HL-60 (cell line): ENCODE results near the gene STARD10.

ENCODE experiments used
- DNase-seq, 2 experiments: peaks; one replicate each; pipeline ENCODE4 v3.0.0-alpha.2; 2010 to 2020; ENCODE audit warnings: low read depth in 1 of 2, low spot score in 1 of 2
- H3K27ac ChIP-seq: fragments of 250-450 bp; sonication (Bioruptor Pico); replicated peaks from 2 replicates; pipeline ENCODE4 v1.5.1; 2020; ENCODE audit warnings: mild to moderate bottlenecking, moderate library complexity
- H3K27me3 ChIP-seq: fragments of 250-450 bp; sonication (Bioruptor Pico); 2 replicates; pipeline ENCODE4 v1.5.1; 2021; ENCODE audit warnings: mild to moderate bottlenecking, moderate library complexity; ENCODE audit not compliant: insufficient read depth, poor library complexity, severe bottlenecking
- H3K4me3 ChIP-seq: replicated peaks from 2 replicates; pipeline ENCODE4 v1.5.1; 2011; ENCODE audit warnings: mild to moderate bottlenecking, control low read depth, low read length; ENCODE audit not compliant: insufficient read depth
- GABPA ChIP-seq: IDR thresholded peaks from 2 replicates; pipeline ENCODE4 v1.6.1; 2012; ENCODE audit warnings: low read depth
- POLR2AphosphoS5 ChIP-seq: IDR thresholded peaks from 2 replicates; pipeline ENCODE4 v1.6.1; 2012; ENCODE audit warnings: low read depth
- SPI1 ChIP-seq: IDR thresholded peaks from 2 replicates; pipeline ENCODE4 v1.6.1; 2012; ENCODE audit warnings: low read depth, mild to moderate bottlenecking, borderline replicate concordance
- TF ChIP-seq, protein P1 (sequence below): IDR thresholded peaks from 2 replicates; pipeline ENCODE4 v1.6.1; 2012; ENCODE audit warnings: low read depth; ENCODE audit not compliant: insufficient replicate concordance
- TF ChIP-seq, protein P2 (sequence below): IDR thresholded peaks from one replicate; pipeline ENCODE4 v1.5.1; 2011; ENCODE audit warnings: low read length, control low read depth, inconsistent platforms; ENCODE audit not compliant: insufficient read depth

The STARD10 gene

DNA sequence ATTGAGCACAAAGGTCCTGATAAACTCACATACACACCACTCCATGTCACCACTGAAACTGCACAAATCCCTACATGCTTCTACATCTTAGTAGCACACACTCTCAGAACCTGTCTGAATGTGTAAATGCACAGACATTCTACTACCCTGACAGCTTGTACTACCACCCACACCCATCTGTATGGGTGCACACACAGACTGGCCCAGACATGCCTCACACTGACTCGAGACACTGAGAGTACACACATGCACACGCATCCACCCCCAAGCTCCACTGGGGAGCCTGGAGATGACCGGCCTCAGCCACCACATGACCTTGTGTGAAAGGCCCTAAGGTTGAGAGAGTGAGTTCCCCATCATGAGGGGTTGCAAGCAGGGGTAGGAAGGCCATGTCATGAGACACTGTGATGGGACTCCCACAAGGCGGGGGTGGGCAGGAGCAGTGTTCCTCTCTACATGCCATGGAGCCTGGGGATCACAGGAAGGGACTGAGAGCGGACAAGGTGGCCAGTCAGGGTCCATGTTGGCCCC is 69.8 kb downstream of the STARD10 start:
- Histone ChIP-seq H3K27me3 (no peaks in the 10 kb centered on the region), H3K4me3 (no peak overlapping the region), H3K27ac (no peak overlapping the region)
- DNase-seq, result no peak
- TF ChIP-seq POLR2AphosphoS5, result no peak
- TF ChIP-seq GABPA, result no peak
- TF ChIP-seq, protein P1, sequence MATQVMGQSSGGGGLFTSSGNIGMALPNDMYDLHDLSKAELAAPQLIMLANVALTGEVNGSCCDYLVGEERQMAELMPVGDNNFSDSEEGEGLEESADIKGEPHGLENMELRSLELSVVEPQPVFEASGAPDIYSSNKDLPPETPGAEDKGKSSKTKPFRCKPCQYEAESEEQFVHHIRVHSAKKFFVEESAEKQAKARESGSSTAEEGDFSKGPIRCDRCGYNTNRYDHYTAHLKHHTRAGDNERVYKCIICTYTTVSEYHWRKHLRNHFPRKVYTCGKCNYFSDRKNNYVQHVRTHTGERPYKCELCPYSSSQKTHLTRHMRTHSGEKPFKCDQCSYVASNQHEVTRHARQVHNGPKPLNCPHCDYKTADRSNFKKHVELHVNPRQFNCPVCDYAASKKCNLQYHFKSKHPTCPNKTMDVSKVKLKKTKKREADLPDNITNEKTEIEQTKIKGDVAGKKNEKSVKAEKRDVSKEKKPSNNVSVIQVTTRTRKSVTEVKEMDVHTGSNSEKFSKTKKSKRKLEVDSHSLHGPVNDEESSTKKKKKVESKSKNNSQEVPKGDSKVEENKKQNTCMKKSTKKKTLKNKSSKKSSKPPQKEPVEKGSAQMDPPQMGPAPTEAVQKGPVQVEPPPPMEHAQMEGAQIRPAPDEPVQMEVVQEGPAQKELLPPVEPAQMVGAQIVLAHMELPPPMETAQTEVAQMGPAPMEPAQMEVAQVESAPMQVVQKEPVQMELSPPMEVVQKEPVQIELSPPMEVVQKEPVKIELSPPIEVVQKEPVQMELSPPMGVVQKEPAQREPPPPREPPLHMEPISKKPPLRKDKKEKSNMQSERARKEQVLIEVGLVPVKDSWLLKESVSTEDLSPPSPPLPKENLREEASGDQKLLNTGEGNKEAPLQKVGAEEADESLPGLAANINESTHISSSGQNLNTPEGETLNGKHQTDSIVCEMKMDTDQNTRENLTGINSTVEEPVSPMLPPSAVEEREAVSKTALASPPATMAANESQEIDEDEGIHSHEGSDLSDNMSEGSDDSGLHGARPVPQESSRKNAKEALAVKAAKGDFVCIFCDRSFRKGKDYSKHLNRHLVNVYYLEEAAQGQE, result no peak
- TF ChIP-seq, protein P2, sequence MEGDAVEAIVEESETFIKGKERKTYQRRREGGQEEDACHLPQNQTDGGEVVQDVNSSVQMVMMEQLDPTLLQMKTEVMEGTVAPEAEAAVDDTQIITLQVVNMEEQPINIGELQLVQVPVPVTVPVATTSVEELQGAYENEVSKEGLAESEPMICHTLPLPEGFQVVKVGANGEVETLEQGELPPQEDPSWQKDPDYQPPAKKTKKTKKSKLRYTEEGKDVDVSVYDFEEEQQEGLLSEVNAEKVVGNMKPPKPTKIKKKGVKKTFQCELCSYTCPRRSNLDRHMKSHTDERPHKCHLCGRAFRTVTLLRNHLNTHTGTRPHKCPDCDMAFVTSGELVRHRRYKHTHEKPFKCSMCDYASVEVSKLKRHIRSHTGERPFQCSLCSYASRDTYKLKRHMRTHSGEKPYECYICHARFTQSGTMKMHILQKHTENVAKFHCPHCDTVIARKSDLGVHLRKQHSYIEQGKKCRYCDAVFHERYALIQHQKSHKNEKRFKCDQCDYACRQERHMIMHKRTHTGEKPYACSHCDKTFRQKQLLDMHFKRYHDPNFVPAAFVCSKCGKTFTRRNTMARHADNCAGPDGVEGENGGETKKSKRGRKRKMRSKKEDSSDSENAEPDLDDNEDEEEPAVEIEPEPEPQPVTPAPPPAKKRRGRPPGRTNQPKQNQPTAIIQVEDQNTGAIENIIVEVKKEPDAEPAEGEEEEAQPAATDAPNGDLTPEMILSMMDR, result no peak
- TF ChIP-seq SPI1, result no peak

DNA sequence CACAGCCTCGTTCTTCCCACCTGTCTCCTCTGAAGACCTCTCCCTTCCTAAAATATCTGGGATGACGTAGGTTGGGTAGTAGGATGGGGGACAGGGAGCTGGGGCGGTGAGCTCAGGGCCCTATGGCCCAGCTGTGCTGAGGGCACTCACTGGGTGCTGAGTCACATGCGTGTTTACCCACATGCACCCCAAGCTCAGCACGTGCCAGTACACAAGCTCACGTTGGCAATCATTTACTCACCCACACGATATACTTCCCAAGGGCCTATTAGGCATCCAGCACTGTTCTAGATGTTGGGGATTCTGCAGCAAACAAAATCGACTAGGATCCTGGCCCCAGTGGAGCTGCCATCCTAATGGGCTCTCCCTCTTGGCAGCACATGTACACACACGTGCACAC is 70.3 kb downstream of the STARD10 start:
- TF ChIP-seq, protein P2, result no peak
- TF ChIP-seq, protein P1, result no peak
- peak overlapping the region; percentile 83; the same call in 1 of the 2 replicates for H3K27ac ChIP-seq
- peak in 1 of 2 experiments; percentile 9 for DNase-seq
- H3K4me3 ChIP-seq, result no peak overlapping the region
- no peaks in the 10 kb centered on the region for H3K27me3 ChIP-seq

DNA sequence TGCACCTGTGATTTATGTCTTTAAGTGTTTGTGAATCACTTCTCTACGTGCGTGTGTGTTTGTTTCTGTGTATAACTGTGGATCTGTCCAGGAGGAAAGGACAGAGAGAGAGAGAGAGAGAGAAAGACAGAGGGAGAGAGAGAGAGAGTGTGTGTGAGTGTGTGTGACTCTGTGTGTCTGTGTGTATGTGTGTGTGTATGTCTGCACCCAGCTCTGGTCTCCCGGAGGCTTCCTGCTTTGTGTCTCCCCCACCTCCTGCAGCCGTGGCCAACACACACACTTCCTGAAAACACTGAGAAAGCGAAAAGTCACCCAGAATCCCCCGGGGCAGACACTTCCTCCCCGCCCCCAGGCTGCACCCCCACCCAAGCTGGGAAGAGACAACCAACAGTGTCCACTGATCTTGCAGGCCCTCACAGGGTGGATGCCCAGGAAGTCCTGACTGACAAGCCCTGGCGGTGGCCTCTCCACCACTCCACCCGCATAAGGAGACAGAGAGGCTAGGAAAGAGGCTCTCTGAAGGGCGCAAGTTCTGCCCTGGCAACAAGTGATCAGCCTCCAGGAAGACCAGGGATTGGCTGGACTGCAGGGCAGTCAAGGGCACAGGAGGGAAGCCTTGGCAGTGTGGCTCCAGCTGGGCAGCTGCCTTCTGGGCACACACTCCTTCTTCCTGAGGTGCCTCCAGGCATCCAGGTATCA is 71.6 kb downstream of the STARD10 start:
- Histone ChIP-seq H3K4me3 (peak overlapping the region; percentile 51), H3K27me3 (no peaks in the 10 kb centered on the region), H3K27ac (peak overlapping the region; percentile 83)
- DNase-seq, result peak; percentile 80 to 96
- no peak for TF ChIP-seq POLR2AphosphoS5
- TF ChIP-seq, protein P2, result no peak
- TF ChIP-seq SPI1, result peak; percentile 97
- TF ChIP-seq GABPA, result peak; percentile 44; the same call in 1 of the 2 replicates
- TF ChIP-seq, protein P1, result peak; percentile 22
